Tibial artery (tissue), 4 donors: ENCODE measurements around the gene MLC1.

Source experiments
- DNase-seq, 2 donors: peaks; one replicate each; pipeline ENCODE4 v3.0.0-alpha.2; 2019
- H3K27ac ChIP-seq, 2 donors: fragments of 200-600 bp; sonication (generic) in 1 of 2; 1 replicate in 1 of 2; 2 replicates in 1 of 2; pipeline ENCODE4 v1.5.1; 2018 to 2019; ENCODE audit warnings: mild to moderate bottlenecking in 1 of 2
- H3K27me3 ChIP-seq, 2 donors: fragments of 200-600 bp; sonication (generic) in 1 of 2; one replicate each; pipeline versions ENCODE4 v1.5.1 to v1.6.0; 2016 to 2019
- H3K36me3 ChIP-seq, 3 donors: fragments of 200-600 bp; sonication (generic) in 2 of 3; one replicate each; pipeline ENCODE4 v1.5.1; 2016 to 2019; ENCODE audit warnings: mild to moderate bottlenecking in 2 of 3
- H3K4me1 ChIP-seq, 4 donors: fragments of 200-600 bp; sonication (generic) in 2 of 4; 1 replicate in 3 of 4; 2 replicates in 1 of 4; pipeline ENCODE4 v1.5.1; 2016 to 2019
- H3K4me3 ChIP-seq, 2 donors: fragments of 200-600 bp; sonication (generic) in 1 of 2; 1 replicate in 1 of 2; 2 replicates in 1 of 2; pipeline ENCODE4 v1.5.1; 2018 to 2019; ENCODE audit warnings: mild to moderate bottlenecking in 2 of 2
- H3K9me3 ChIP-seq, 3 donors: fragments of 200-600 bp; sonication (generic) in 1 of 3; one replicate each; pipeline ENCODE4 v1.5.1; 2016 to 2019
- intact Hi-C: fragments of 100-400 bp; cut with DNase I; formaldehyde crosslinking; loops from one replicate; pipeline ENCODE4 v1.15.0; 2023; ENCODE audit warnings: low total_unique reads
- TF ChIP-seq, protein P1 (sequence below), 2 experiments: fragments of 200-600 bp in 1 of 2; fragments of 450-650 bp in 1 of 2; IDR thresholded peaks; one replicate each; pipeline ENCODE4 v1.5.1; 2017 to 2019; ENCODE audit warnings: antibody characterized with exemption in 2 of 2, mild to moderate bottlenecking in 1 of 2, moderate library complexity in 1 of 2

Gene MLC1

DNA sequence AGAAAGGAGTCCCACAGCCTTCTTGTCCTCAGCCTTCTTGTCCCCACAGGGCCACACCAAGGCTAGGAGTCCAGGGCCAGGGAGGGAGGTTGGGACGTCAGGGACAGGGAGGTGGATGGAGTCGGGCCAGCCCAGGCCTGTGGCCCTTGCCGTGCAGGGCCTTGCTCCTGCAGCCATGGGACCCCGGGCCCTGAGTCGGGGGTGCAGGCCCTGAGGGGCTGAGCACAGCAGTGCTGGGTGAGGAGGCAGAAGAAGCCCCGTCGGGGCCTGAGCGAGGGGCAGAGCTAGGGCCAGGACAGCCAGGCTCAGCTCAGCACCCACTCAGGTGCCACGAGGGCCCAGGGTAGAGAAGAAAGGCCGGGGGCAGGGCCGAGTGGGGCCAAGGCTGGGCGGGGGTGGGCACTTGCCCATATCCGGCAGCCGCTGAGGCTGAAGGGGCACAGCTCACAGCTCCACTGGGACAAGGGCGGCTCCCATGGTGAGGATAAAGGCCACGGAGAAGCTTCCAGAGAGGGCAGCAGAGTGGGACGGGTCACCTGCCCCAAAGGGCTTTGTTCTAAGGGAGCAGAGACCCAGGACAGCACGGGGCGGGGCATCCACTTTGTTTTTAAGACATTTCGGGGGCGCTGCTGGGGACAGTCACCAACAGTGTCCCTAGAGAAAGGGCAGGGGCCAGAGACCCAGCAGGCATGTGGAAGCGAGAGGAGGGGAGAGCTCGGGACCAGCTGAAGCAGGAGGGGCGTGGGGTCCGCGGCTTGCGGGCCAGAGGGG is 3.6 kb downstream of the MLC1 start:
- Histone ChIP-seq H3K4me3 (no peak overlapping the region), H3K9me3 (no peaks in the 10 kb centered on the region), H3K27me3 (peaks cover 0 to 48% of the 10 kb centered on the region in 2 donors), H3K36me3 (no peaks in the 10 kb centered on the region), H3K27ac (no peak overlapping the region), H3K4me1 (no peaks in the 10 kb centered on the region)
- TF ChIP-seq, protein P1, sequence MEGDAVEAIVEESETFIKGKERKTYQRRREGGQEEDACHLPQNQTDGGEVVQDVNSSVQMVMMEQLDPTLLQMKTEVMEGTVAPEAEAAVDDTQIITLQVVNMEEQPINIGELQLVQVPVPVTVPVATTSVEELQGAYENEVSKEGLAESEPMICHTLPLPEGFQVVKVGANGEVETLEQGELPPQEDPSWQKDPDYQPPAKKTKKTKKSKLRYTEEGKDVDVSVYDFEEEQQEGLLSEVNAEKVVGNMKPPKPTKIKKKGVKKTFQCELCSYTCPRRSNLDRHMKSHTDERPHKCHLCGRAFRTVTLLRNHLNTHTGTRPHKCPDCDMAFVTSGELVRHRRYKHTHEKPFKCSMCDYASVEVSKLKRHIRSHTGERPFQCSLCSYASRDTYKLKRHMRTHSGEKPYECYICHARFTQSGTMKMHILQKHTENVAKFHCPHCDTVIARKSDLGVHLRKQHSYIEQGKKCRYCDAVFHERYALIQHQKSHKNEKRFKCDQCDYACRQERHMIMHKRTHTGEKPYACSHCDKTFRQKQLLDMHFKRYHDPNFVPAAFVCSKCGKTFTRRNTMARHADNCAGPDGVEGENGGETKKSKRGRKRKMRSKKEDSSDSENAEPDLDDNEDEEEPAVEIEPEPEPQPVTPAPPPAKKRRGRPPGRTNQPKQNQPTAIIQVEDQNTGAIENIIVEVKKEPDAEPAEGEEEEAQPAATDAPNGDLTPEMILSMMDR (IDR thresholded peaks at IDR 0.05) = no peak
- intact Hi-C loops = no loop called here
- no peak for DNase-seq

DNA sequence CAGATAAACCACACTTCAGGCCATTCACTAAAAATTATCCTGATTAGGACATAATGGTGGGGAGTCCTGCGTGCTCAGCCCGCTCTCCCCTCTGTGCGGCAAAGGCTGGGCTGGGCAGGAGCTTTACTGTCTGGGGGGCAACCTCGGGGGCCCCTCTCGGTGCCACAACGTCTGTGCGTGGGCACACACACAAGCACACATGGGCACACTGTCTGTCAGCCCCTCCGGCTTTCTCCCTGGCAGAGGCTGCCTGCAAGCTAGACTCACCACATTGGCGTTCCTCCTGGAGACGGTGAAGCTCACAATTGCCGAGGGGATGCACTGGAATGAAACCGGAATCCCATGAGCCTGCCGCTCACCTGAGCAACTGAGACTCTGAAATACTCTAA is 5.2 kb downstream of the MLC1 start:
- Histone ChIP-seq H3K27ac (no peak overlapping the region), H3K4me1 (no peaks in the 10 kb centered on the region), H3K9me3 (no peaks in the 10 kb centered on the region), H3K27me3 (peaks cover 0 to 51% of the 10 kb centered on the region in 2 donors), H3K4me3 (no peak overlapping the region), H3K36me3 (no peaks in the 10 kb centered on the region)
- intact Hi-C loops = no loop called here
- DNase-seq = peak in 1 of 2 donors; percentile 55
- TF ChIP-seq, protein P1 (IDR thresholded peaks at IDR 0.05) = no peak

DNA sequence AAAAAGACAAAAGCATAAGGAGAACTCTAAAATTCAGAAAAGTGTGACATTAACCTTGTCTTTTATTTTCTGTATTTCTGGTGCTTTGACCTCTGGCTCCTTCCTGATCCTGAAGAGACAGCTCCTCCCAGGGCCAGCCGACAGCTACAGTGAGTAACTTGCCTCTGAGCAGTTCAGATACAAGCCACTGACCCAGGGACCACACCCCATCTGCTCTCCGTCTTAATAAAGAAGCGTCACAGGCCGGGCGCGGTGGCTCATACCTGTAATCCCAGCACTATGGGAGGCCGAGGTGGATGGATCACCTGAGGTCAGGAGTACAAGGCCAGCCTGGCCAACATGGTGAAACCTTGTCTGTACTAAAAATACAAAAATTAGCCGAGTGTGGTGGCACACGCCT is 6.5 kb downstream of the MLC1 start:
- no peak for DNase-seq
- TF ChIP-seq, protein P1 (IDR thresholded peaks at IDR 0.05) = no peak
- H3K27me3 ChIP-seq = peaks cover 0 to 52% of the 10 kb centered on the region in 2 donors
- H3K4me1 ChIP-seq = no peaks in the 10 kb centered on the region
- no peak overlapping the region for H3K27ac ChIP-seq
- no peaks in the 10 kb centered on the region for H3K36me3 ChIP-seq
- no peaks in the 10 kb centered on the region for H3K9me3 ChIP-seq
- H3K4me3 ChIP-seq = no peak overlapping the region
- intact Hi-C loops = no loop called here

DNA sequence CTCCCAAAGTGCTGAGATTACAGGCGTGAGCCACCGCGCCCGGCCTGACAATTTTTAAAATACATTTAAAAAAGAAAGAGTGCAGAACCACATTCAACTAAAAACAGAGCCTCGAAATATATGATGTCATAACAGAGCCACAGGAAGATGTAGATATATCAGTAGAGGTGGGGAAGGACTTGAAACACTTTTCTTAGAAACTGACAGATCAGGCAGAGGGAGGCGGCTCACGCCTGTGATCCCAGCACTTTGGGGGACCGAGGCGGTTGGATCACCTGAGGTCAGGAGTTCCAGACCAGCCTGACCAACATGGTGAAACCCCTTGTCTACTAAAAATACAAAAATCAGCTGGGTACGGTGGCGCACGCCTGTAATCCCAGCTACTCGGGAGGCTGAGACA is 7.0 kb downstream of the MLC1 start:
- TF ChIP-seq, protein P1 (IDR thresholded peaks at IDR 0.05) = no peak
- intact Hi-C loops = no loop called here
- Histone ChIP-seq H3K27ac (no peak overlapping the region), H3K27me3 (peaks cover 0 to 48% of the 10 kb centered on the region in 2 donors), H3K4me3 (no peak overlapping the region), H3K36me3 (no peaks in the 10 kb centered on the region), H3K4me1 (no peaks in the 10 kb centered on the region), H3K9me3 (no peaks in the 10 kb centered on the region)
- DNase-seq = no peak

DNA sequence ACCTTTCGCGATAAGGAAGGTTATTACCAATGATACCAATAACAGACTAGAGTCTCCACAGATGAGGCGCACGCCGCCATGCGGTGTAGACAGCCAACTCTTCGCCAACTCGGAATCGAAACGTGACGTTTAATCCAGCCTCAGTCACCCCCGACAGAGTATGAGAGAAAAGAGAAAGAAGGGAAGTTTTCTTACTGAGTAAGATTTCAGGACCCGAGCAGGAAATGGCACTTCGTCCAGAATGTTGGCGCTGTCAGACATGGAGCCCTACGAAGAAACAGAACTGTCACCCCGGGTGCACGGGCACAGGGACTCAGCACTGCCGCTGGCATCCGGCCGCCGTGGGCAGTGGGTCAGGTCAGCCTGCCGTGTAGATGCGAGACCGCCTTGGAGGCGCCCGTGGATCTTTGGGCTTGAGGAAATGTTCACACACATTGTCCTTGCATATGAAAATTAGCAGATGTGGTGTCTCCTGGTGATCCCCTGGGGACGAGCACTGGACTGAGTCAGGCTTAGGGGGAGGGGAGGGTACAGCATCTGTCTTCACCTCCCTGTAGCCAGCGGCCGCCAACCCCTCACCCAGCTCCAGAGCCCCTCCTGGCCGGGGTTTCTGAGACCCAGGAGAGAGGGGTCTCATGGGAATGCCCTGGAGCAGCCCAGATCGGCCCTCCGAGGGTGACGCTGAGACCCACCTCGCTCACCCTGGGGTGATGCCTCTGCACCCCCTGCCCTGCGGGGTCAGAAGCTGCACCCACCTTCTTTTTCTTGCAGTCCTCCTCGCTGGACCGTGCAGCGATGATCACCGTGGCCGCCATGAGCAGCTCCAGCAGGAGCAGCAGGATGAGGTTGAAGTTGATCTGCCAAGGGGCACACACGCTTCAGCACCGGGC is 8.3 kb downstream of the MLC1 start:
- H3K36me3 ChIP-seq = no peaks in the 10 kb centered on the region
- H3K27me3 ChIP-seq = peaks cover 0 to 51% of the 10 kb centered on the region in 2 donors
- H3K4me3 ChIP-seq = no peak overlapping the region
- H3K4me1 ChIP-seq = no peaks in the 10 kb centered on the region
- DNase-seq = no peak
- no peak overlapping the region for H3K27ac ChIP-seq
- H3K9me3 ChIP-seq = no peaks in the 10 kb centered on the region
- TF ChIP-seq, protein P1 (IDR thresholded peaks at IDR 0.05) = no peak
- intact Hi-C loops = no loop called here
